Neural progenitor cell (in vitro differentiated cells): ENCODE data around the gene RBM17. TPM values are rescaled to one million over a fixed set of nuclear protein-coding genes. Genes with fewer than 3 reads are reported as not detected.
A peak's percentile ranks its signal among the peaks of the same experiment; 100 is the strongest.

Experiments
- DNase-seq: peaks from one replicate; pipeline ENCODE4 v3.0.0-alpha.2; 2016; ENCODE audit warnings: low spot score
- H2AFZ ChIP-seq: fragments of 200-600 bp; sonication (generic); replicated peaks from 2 replicates; pipeline ENCODE4 v1.6.1; 2016; ENCODE audit warnings: antibody characterized with exemption
- H3F3A ChIP-seq: fragments of 200-600 bp; sonication (generic); 2 replicates; pipeline ENCODE4 v1.6.1; 2016; ENCODE audit warnings: antibody characterized with exemption, low read depth
- H3K27ac ChIP-seq: fragments of 200-600 bp; sonication (generic); 2 replicates; pipeline ENCODE4 v1.5.1; 2016; ENCODE audit warnings: mild to moderate bottlenecking
- H3K27me3 ChIP-seq: fragments of 200-600 bp; sonication (generic); 2 replicates; pipeline ENCODE4 v1.6.1; 2016; ENCODE audit warnings: mild to moderate bottlenecking, moderate library complexity
- H3K36me3 ChIP-seq: fragments of 200-600 bp; sonication (generic); 2 replicates; pipeline ENCODE4 v1.5.1; 2016
- H3K4me1 ChIP-seq: fragments of 200-600 bp; sonication (generic); 2 replicates; pipeline ENCODE4 v1.6.1; 2016; ENCODE audit warnings: mixed run types
- H3K4me2 ChIP-seq: fragments of 200-600 bp; sonication (generic); 2 replicates; pipeline ENCODE4 v1.6.1; 2016
- H3K4me3 ChIP-seq: fragments of 200-600 bp; sonication (generic); 2 replicates; pipeline ENCODE4 v1.5.1; 2016
- H3K79me2 ChIP-seq: fragments of 200-600 bp; sonication (generic); 2 replicates; pipeline ENCODE4 v1.6.1; 2016; ENCODE audit warnings: low read depth
- H3K9ac ChIP-seq: fragments of 200-600 bp; sonication (generic); 2 replicates; pipeline ENCODE4 v1.6.1; 2016
- H3K9me3 ChIP-seq: fragments of 200-600 bp; sonication (generic); 2 replicates; pipeline ENCODE4 v1.5.1; 2016; ENCODE audit warnings: low read depth
- H4K20me1 ChIP-seq: fragments of 200-600 bp; sonication (generic); 2 replicates; pipeline ENCODE4 v1.6.1; 2016; ENCODE audit warnings: low read depth
- H3K27ac Mint-ChIP-seq: 3 replicates; pipeline ENCODE4 v1.8.0; 2021; ENCODE audit warnings: mixed read lengths
- H3K27me3 Mint-ChIP-seq: 2 replicates; pipeline ENCODE4 v1.8.0; 2022; ENCODE audit warnings: low read depth, mild to moderate bottlenecking, inconsistent platforms, moderate library complexity, mixed read lengths; ENCODE audit not compliant: insufficient read depth
- H3K36me3 Mint-ChIP-seq: 3 replicates; pipeline ENCODE4 v1.8.0; 2021; ENCODE audit warnings: mixed read lengths
- H3K4me1 Mint-ChIP-seq: 3 replicates; pipeline ENCODE4 v1.8.0; 2021; ENCODE audit warnings: mixed read lengths
- H3K4me3 Mint-ChIP-seq: 3 replicates; pipeline ENCODE4 v1.8.0; 2021; ENCODE audit warnings: mild to moderate bottlenecking, moderate library complexity, mixed read lengths
- H3K9me3 Mint-ChIP-seq: 3 replicates; pipeline ENCODE4 v1.8.0; 2020; ENCODE audit warnings: mixed read lengths
- EZH2 ChIP-seq: fragments of 200-600 bp; sonication (generic); IDR thresholded peaks from 2 replicates; pipeline ENCODE4 v1.6.1; 2017; ENCODE audit warnings: antibody characterized with exemption, mild to moderate bottlenecking, moderate library complexity
- EZH2phosphoT487 ChIP-seq: fragments of 200-600 bp; sonication (generic); IDR thresholded peaks from 2 replicates; pipeline ENCODE4 v1.6.1; 2017; ENCODE audit warnings: antibody characterized with exemption
- total RNA-seq: library from RNA; depleted of rRNA; stranded (reverse); fragments of >200 nt; gene quantifications from 2 replicates; pipeline ENCODE4 v1.2.3, GENCODE V29; 2015; ENCODE audit warnings: low replicate concordance
- TF ChIP-seq, protein P1 (sequence below): fragments of 200-600 bp; sonication (generic); IDR thresholded peaks from 2 replicates; pipeline ENCODE4 v1.5.1; 2017; ENCODE audit warnings: antibody characterized with exemption, mild to moderate bottlenecking

RBM17 gene
- total RNA-seq, 1 donor from 2014 or later: 73.6 TPM

- H3K9me3 ChIP-seq: no peaks in the 10 kb centered on the region
- H3K4me3 Mint-ChIP-seq: no peak overlapping the region
- H3K4me1 Mint-ChIP-seq: peaks cover 37% of the 10 kb centered on the region
- H3K4me2 ChIP-seq: no peak overlapping the region
- peak overlapping the region; percentile 13 for H3K27ac Mint-ChIP-seq
- H2AFZ ChIP-seq: no peak overlapping the region
- peaks cover 13% of the 10 kb centered on the region for H3K36me3 Mint-ChIP-seq
- H3K27ac ChIP-seq: no peak overlapping the region
- H3K27me3 ChIP-seq: peaks cover 33% of the 10 kb centered on the region
- no peak overlapping the region for H3K9ac ChIP-seq
- H3K4me3 ChIP-seq: no peak overlapping the region
- peaks cover 48% of the 10 kb centered on the region for H4K20me1 ChIP-seq
- peaks cover 12% of the 10 kb centered on the region for H3K79me2 ChIP-seq
- H3K9me3 Mint-ChIP-seq: peaks cover under 1% of the 10 kb centered on the region
- no peak for DNase-seq
- peaks cover 11% of the 10 kb centered on the region for H3K27me3 Mint-ChIP-seq
- H3K4me1 ChIP-seq: peaks cover 19% of the 10 kb centered on the region
- no peaks in the 10 kb centered on the region for H3K36me3 ChIP-seq
- TF ChIP-seq, protein P1, sequence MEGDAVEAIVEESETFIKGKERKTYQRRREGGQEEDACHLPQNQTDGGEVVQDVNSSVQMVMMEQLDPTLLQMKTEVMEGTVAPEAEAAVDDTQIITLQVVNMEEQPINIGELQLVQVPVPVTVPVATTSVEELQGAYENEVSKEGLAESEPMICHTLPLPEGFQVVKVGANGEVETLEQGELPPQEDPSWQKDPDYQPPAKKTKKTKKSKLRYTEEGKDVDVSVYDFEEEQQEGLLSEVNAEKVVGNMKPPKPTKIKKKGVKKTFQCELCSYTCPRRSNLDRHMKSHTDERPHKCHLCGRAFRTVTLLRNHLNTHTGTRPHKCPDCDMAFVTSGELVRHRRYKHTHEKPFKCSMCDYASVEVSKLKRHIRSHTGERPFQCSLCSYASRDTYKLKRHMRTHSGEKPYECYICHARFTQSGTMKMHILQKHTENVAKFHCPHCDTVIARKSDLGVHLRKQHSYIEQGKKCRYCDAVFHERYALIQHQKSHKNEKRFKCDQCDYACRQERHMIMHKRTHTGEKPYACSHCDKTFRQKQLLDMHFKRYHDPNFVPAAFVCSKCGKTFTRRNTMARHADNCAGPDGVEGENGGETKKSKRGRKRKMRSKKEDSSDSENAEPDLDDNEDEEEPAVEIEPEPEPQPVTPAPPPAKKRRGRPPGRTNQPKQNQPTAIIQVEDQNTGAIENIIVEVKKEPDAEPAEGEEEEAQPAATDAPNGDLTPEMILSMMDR: no peak
- TF ChIP-seq EZH2 (no peak), EZH2phosphoT487 (no peak)
- peaks cover 20% of the 10 kb centered on the region for H3F3A ChIP-seq
Measured at GRCh38 chr10:6148251-6148701, 59.4 kb downstream of the RBM17 start.

- Histone ChIP-seq H3K4me2 (no peak overlapping the region), H3K4me1 (peaks cover 15% of the 10 kb centered on the region), H4K20me1 (peaks cover 48% of the 10 kb centered on the region), H3F3A (peaks cover 15% of the 10 kb centered on the region), H3K9ac (no peak overlapping the region), H3K27ac (no peak overlapping the region), H3K27me3 (peaks cover 27% of the 10 kb centered on the region), H2AFZ (no peak overlapping the region), H3K79me2 (peaks cover 12% of the 10 kb centered on the region), H3K4me3 (no peak overlapping the region), H3K9me3 (no peaks in the 10 kb centered on the region), H3K36me3 (no peaks in the 10 kb centered on the region)
- peaks cover 14% of the 10 kb centered on the region for H3K36me3 Mint-ChIP-seq
- H3K4me1 Mint-ChIP-seq: peaks cover 33% of the 10 kb centered on the region
- TF ChIP-seq EZH2 (no peak), EZH2phosphoT487 (no peak)
- TF ChIP-seq, protein P1: no peak
- no peak overlapping the region for H3K4me3 Mint-ChIP-seq
- peaks cover 4% of the 10 kb centered on the region for H3K9me3 Mint-ChIP-seq
- no peak for DNase-seq
- H3K27ac Mint-ChIP-seq: no peak overlapping the region
- H3K27me3 Mint-ChIP-seq: peaks cover 7% of the 10 kb centered on the region
Measured at GRCh38 chr10:6148908-6149307, 60.1 kb downstream of the RBM17 start.

- peak overlapping the region; percentile 92 for H3K27ac Mint-ChIP-seq
- peaks cover 9% of the 10 kb centered on the region for H3K27me3 Mint-ChIP-seq
- peaks cover 23% of the 10 kb centered on the region for H3K4me1 Mint-ChIP-seq
- Histone ChIP-seq H3F3A (peaks cover 10% of the 10 kb centered on the region), H3K9ac (no peak overlapping the region), H3K36me3 (no peaks in the 10 kb centered on the region), H3K4me3 (no peak overlapping the region), H3K79me2 (peaks cover 3% of the 10 kb centered on the region), H3K4me1 (peaks cover 2% of the 10 kb centered on the region), H3K4me2 (no peak overlapping the region), H3K27ac (no peak overlapping the region), H2AFZ (no peak overlapping the region), H4K20me1 (peaks cover 40% of the 10 kb centered on the region), H3K27me3 (peaks cover 3% of the 10 kb centered on the region), H3K9me3 (no peaks in the 10 kb centered on the region)
- TF ChIP-seq, protein P1: peak; percentile 70
- no peak for TF ChIP-seq EZH2
- no peak for TF ChIP-seq EZH2phosphoT487
- no peak overlapping the region for H3K4me3 Mint-ChIP-seq
- peaks cover 9% of the 10 kb centered on the region for H3K9me3 Mint-ChIP-seq
- peaks cover 20% of the 10 kb centered on the region for H3K36me3 Mint-ChIP-seq
- peak; percentile 80 for DNase-seq
Measured at GRCh38 chr10:6151087-6151977, 62.5 kb downstream of the RBM17 start.
